ENCODE data around the gene DNAJC10.

DNA sequence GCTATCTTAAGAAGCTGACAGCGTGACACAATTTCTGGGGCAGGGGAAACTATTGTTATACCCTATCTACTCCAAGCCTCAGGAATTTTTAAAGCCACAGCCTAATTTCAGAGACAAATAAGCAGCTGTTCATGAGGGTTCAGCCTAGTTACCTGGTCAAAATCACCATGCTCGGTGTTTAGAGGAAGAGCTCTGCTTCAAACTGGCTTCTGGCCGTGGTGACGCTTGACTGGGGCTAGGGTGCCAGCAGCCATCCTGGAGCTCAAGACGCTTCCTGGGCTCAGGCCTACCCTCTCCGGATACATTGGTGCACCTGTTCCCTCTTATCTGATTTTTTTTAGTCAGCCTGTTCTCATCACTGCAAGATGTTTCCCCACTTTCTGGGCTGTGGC is 108.7 kb downstream of the DNAJC10 start:
- TF ChIP-seq CTCF (IDR thresholded peaks at IDR 0.05) (no peak), POLR2A (IDR thresholded peaks at IDR 0.05) (no peak)

All from prostate gland (tissue), 2 donors.